SU-DHL-6 (cell line): ENCODE results near the gene ARHGAP44.

Source experiments
- H2AFZ ChIP-seq: fragments of 200-600 bp; sonication (generic); 2 replicates; pipeline ENCODE4 v1.6.1; 2014; ENCODE audit warnings: low read depth, mild to moderate bottlenecking, moderate library complexity, mixed read lengths, antibody characterized with exemption, low read length; ENCODE audit not compliant: severe bottlenecking
- H3F3A ChIP-seq: fragments of 200-600 bp; shearing (Covaris generic); 2 replicates; pipeline ENCODE4 v1.6.0; 2016; ENCODE audit warnings: antibody characterized with exemption, mild to moderate bottlenecking; ENCODE audit not compliant: insufficient read depth
- H3K27ac ChIP-seq: fragments of 200-600 bp; sonication (generic); 2 replicates; pipeline ENCODE4 v1.5.1; 2016; ENCODE audit warnings: low read depth, mild to moderate bottlenecking, low read length, moderate library complexity, mixed read lengths
- H3K27me3 ChIP-seq: fragments of 200-600 bp; sonication (generic), shearing (Covaris generic); 2 replicates; pipeline ENCODE4 v1.6.0; 2014; ENCODE audit warnings: mild to moderate bottlenecking, low read length
- H3K36me3 ChIP-seq: fragments of 200-600 bp; sonication (generic); 2 replicates; pipeline ENCODE4 v1.6.1; 2014; ENCODE audit warnings: mild to moderate bottlenecking, low read length, mixed read lengths
- H3K4me2 ChIP-seq: fragments of 300-600, 200-600 bp; shearing (Covaris generic), sonication (generic); 2 replicates; pipeline ENCODE4 v1.6.0; 2014; ENCODE audit warnings: low read length, low read depth, mild to moderate bottlenecking; ENCODE audit not compliant: poor library complexity, severe bottlenecking
- H3K4me3 ChIP-seq: fragments of 200-600 bp; sonication (generic); 2 replicates; pipeline ENCODE4 v1.5.1; 2014; ENCODE audit warnings: antibody characterized with exemption, low read length, mild to moderate bottlenecking, mixed read lengths; ENCODE audit not compliant: insufficient read depth, poor library complexity, severe bottlenecking
- H3K79me2 ChIP-seq: fragments of 200-600 bp; sonication (generic); 2 replicates; pipeline ENCODE4 v1.6.1; 2014; ENCODE audit warnings: mild to moderate bottlenecking, low read length, moderate library complexity; ENCODE audit not compliant: insufficient read depth
- H3K9ac ChIP-seq: fragments of 200-600 bp; sonication (generic); 2 replicates; pipeline ENCODE4 v1.7.0; 2014; ENCODE audit warnings: mild to moderate bottlenecking, low read length
- H3K9me2 ChIP-seq: fragments of 200-600 bp; sonication (generic); replicated peaks from 2 replicates; pipeline ENCODE4 v1.6.1; 2014; ENCODE audit warnings: low read length; ENCODE audit not compliant: insufficient read depth
- H3K9me3 ChIP-seq: fragments of 200-600 bp; sonication (generic); 2 replicates; pipeline ENCODE4 v1.6.1; 2014; ENCODE audit warnings: low read length, mixed read lengths; ENCODE audit not compliant: insufficient read depth
- H4K20me1 ChIP-seq: fragments of 200-600 bp; sonication (generic); 2 replicates; pipeline ENCODE4 v1.6.1; 2014; ENCODE audit warnings: low read depth, mild to moderate bottlenecking, antibody characterized with exemption, low read length, moderate library complexity, mixed read lengths
- CTCF ChIP-seq: fragments of 200-600 bp; sonication (generic); IDR thresholded peaks from one replicate; pipeline ENCODE4 v1.5.1; 2017; ENCODE audit warnings: antibody characterized with exemption, mild to moderate bottlenecking, low read length, moderate library complexity; ENCODE audit not compliant: insufficient read depth, poor library complexity, severe bottlenecking
- EZH2phosphoT487 ChIP-seq: fragments of 200-600 bp; sonication (generic), shearing (Covaris generic); conservative IDR thresholded peaks from 2 replicates; pipeline ENCODE4 v1.6.1; 2018; ENCODE audit warnings: mild to moderate bottlenecking, antibody characterized with exemption, low read length, moderate library complexity, mixed read lengths

Gene ARHGAP44

GRCh38 chr17:12982224-12982623, 192.9 kb downstream of the ARHGAP44 start:
- Histone ChIP-seq H3K79me2 (no peaks in the 10 kb centered on the region), H3K4me3 (no peak overlapping the region), H3K27ac (0 out of 2 replicates have a peak overlapping the region, but pooled peaks have one; percentile 16), H3K9me3 (no peaks in the 10 kb centered on the region), H4K20me1 (no peaks in the 10 kb centered on the region), H3K4me2 (peak overlapping the region; percentile 10), H3K9me2 (no peaks in the 10 kb centered on the region), H3F3A (no peaks in the 10 kb centered on the region), H3K36me3 (no peaks in the 10 kb centered on the region), H3K9ac (no peak overlapping the region), H3K27me3 (no peaks in the 10 kb centered on the region), H2AFZ (peak overlapping the region; percentile 65)
- TF ChIP-seq EZH2phosphoT487 (no peak), CTCF (no peak)

- Histone ChIP-seq H3K4me3 (no peak overlapping the region), H3K27me3 (no peaks in the 10 kb centered on the region), H3K9me2 (no peaks in the 10 kb centered on the region), H3K27ac (no peak overlapping the region), H3K36me3 (no peaks in the 10 kb centered on the region), H3K9me3 (no peaks in the 10 kb centered on the region), H4K20me1 (no peaks in the 10 kb centered on the region), H2AFZ (no peak overlapping the region), H3K4me2 (no peak overlapping the region), H3F3A (no peaks in the 10 kb centered on the region), H3K79me2 (no peaks in the 10 kb centered on the region), H3K9ac (no peak overlapping the region)
- TF ChIP-seq EZH2phosphoT487, result no peak
- TF ChIP-seq CTCF, result no peak
Observed at GRCh38 chr17:12983991-12984884, 194.9 kb downstream of the ARHGAP44 start.

- no peak overlapping the region for H3K9ac ChIP-seq
- H3K4me3 ChIP-seq, result no peak overlapping the region
- H3K27ac ChIP-seq, result no peak overlapping the region
- no peaks in the 10 kb centered on the region for H3K36me3 ChIP-seq
- H3K9me3 ChIP-seq, result no peaks in the 10 kb centered on the region
- H2AFZ ChIP-seq, result no peak overlapping the region
- no peaks in the 10 kb centered on the region for H4K20me1 ChIP-seq
- TF ChIP-seq CTCF (no peak), EZH2phosphoT487 (no peak)
- no peaks in the 10 kb centered on the region for H3F3A ChIP-seq
- H3K27me3 ChIP-seq, result no peaks in the 10 kb centered on the region
- no peaks in the 10 kb centered on the region for H3K79me2 ChIP-seq
- H3K4me2 ChIP-seq, result no peak overlapping the region
- no peaks in the 10 kb centered on the region for H3K9me2 ChIP-seq
Observed at GRCh38 chr17:12985431-12986293, 196.4 kb downstream of the ARHGAP44 start.
